ENCODE results near the gene FNDC7.

DNA sequence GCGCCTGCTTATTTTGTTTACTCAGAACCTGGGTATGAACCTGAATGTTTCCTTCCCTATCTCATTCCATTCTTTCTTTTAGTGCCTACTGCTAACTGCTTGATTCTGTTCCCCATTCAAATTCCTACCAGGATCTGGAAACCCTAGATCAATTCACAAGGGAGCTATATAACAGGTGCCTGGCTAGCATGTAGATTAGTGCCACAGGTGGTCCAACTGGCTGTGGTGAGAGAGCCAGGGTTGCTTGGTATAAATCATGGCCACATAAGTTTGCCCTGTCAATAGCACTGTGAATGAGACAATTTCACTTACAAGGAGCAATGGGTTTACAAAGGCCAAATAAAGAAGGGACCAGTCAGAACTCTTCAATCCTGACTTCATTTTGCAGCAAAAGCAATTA, 27.2 kb upstream of the FNDC7 start:
- TF ChIP-seq POLR2A (IDR thresholded peaks at IDR 0.05), result no peak
- TF ChIP-seq, protein P1, sequence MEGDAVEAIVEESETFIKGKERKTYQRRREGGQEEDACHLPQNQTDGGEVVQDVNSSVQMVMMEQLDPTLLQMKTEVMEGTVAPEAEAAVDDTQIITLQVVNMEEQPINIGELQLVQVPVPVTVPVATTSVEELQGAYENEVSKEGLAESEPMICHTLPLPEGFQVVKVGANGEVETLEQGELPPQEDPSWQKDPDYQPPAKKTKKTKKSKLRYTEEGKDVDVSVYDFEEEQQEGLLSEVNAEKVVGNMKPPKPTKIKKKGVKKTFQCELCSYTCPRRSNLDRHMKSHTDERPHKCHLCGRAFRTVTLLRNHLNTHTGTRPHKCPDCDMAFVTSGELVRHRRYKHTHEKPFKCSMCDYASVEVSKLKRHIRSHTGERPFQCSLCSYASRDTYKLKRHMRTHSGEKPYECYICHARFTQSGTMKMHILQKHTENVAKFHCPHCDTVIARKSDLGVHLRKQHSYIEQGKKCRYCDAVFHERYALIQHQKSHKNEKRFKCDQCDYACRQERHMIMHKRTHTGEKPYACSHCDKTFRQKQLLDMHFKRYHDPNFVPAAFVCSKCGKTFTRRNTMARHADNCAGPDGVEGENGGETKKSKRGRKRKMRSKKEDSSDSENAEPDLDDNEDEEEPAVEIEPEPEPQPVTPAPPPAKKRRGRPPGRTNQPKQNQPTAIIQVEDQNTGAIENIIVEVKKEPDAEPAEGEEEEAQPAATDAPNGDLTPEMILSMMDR (IDR thresholded peaks at IDR 0.05), result no peak

All from breast epithelium (tissue), 3 donors.